GM19035 (cell line): Measurements from ENCODE around the gene SLC26A6.

Source experiments
- ATAC-seq: cut with Tn5 transposase; IDR thresholded peaks from one replicate; pipeline ENCODE4 v1.9.1; 2021; ENCODE audit not compliant: unreplicated experiment

The SLC26A6 gene

DNA sequence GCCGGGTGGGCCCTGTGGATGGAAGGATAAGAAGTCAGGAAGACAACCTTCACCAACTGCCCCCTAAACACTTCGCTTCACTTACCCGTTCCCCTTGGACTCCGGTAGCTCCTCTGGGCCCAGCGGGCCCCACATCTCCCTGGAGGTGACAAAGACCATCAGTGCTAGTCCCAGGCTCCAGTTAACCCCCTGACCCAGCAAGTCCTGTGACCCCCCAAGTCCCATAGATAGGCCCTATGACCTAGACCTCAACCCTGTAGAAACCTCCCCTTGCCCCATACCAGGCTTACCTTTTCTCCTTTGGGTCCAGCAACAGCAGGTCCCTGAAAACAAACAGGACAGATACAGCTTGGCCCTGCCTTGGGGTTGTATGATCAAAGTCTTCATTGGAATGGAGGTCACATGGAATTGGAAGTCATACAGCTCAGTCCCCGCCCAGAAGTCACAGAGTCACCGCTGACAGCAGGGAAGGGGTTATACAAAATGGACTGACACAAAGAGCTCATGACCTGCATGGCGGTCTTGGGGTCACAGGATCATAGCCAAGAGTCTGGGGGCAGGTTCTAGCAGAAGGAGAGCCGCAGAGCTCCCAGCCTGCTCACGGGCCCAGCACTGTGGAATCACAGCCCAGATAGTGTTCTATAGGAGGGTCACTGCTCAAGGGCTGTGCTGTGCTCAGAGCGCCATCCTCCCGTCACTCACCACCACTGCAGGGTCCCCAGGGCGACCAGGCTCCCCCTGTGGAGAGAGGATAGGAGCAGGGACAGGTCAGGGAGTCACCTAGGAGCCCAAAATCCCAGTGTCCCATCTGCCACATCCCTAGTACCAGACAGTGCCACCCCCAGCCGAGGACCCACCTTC, 53.4 kb downstream of the SLC26A6 start:
- ATAC-seq = no peak

DNA sequence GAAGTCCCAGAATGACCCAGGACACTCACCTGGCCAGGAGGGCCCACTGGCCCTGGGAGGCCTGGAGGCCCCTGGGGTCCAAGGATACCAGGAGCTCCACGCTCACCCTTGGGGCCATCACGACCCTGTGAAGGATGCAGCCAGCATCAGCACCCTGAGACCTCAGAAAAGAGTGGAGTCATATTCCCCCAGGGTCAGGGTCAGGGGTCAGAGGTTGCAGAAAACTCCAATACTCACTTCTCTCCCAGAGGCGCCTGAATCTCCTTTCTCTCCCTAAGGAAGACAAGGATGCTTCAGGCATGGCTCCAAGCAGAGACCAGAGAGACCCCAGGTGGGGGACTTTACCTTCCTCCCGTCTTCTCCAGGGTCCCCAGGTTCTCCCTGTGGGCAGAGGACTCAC, 58.6 kb downstream of the SLC26A6 start:
- ATAC-seq = no peak
